Daoy (cell line): ENCODE results near the gene CSTF2T. TPM values are rescaled to one million over a fixed set of nuclear protein-coding genes. Genes with fewer than 3 reads are reported as not detected.

Experiments used
- DNase-seq: peaks from one replicate; pipeline ENCODE4 v3.0.0-alpha.2; 2015; ENCODE audit warnings: low read depth
- total RNA-seq: library from RNA; depleted of rRNA; stranded (reverse); fragments of >200 nt; shearing (Covaris generic); gene quantifications from 2 replicates; pipeline ENCODE4 v1.2.3, GENCODE V29; 2014; rRNA removed

Gene CSTF2T, protein sequence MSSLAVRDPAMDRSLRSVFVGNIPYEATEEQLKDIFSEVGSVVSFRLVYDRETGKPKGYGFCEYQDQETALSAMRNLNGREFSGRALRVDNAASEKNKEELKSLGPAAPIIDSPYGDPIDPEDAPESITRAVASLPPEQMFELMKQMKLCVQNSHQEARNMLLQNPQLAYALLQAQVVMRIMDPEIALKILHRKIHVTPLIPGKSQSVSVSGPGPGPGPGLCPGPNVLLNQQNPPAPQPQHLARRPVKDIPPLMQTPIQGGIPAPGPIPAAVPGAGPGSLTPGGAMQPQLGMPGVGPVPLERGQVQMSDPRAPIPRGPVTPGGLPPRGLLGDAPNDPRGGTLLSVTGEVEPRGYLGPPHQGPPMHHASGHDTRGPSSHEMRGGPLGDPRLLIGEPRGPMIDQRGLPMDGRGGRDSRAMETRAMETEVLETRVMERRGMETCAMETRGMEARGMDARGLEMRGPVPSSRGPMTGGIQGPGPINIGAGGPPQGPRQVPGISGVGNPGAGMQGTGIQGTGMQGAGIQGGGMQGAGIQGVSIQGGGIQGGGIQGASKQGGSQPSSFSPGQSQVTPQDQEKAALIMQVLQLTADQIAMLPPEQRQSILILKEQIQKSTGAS
- total RNA-seq: 16.9 and 17.9 TPM in 2 replicates

DNA sequence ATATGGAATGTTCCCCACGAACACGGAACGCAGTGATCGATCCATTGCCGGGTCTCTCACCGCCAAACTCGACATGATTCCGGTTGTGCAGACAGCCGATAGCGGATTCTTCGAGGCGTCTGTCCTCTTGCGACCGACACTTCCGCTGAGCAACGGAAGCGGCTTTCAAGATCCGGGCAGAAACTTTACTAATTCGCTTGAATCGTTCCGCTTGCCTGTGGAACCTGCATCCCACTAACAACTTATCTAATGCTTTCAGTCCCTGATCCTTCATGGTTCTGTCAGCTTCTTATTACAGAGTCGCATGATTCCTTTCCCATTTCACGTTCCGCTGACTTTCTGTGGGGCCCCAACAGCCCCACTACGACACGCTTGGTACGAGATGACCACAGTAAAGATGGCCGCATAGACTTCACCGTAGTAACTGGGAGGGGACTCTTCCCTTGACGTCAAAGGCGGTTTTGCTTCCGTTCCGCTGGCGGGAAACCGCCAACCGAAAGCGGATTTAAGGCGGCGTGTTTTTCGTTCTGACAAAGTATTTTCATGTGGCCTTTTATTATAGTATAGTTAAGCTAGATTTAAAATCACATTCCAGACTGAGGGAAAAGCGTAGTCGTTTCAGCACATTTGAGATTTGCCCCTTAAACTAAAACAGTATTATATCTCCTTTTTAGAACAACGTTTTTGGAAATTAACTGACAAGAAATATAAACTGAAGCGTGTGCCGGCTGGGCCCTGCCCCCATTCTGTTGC is at the start of gene CSTF2T:
TSS of gene CSTF2T (minus strand) at position 121 of the 753 bp plus-strand sequence. CDS start at position 75, 46 bp downstream.
- peak; percentile 90 for DNase-seq

GRCh38 chr10:51748959-51749358 is 49.6 kb upstream of the CSTF2T start:
- DNase-seq: no peak

DNA sequence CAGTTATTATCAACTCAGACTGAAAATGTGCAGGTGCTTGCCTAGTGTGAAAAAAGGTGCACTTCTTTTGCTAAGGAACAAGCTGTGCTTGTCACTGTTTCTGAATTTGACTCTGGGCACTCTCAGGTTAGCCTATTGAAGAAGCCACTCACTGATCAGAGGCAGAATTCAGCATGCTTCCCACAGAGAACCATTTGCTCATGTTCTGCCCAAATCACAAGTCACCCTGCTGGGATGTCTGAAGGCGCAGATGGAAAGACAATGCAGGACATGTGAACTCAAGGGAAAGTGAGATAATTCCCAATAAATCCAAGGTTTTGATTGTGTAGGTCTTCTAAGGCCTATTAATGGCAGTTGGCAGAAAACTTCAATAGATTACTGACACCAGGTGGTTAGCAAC is 47.8 kb upstream of the CSTF2T start:
- DNase-seq: no peak

GRCh38 chr10:51745397-51745796 is 46.0 kb upstream of the CSTF2T start:
- no peak for DNase-seq

DNA sequence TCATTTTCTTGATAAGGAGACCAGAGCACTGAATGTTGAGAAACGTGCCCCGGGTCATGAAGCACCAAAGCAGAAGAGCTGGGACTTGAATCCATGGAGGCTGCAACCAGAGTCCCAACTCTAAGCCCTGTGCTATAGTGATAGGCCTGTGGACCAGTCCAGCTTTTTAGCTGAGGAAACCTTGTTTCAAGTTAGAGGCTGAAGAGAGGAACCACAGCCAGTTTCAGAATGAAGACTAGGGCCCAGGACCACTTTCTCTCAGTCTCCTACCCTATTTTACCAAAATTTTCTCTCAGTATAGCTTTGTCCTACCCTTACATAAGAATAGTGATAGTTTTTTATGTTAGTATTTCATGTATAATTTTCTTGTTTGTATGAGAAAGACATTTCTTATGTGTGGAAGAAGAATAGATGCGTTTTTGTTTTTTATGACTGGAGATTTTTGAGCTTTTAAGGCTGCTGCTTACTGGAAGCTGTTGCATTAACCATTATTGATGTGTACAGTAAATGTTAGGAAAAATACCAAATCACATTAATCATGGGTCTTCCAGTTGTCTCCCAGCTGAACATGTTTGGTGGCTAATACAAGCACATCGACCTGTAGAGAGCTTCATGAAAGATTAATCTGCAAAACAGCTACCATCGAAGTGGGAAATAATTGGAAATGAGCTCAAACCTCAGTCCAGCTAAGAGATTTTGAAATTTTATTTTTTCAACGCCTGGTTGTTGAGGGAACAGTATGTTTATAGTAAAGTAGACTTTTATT is 45.0 kb upstream of the CSTF2T start:
- DNase-seq: no peak

- DNase-seq: no peak
Observed at GRCh38 chr10:51743146-51743545, 43.8 kb upstream of the CSTF2T start.

- DNase-seq: no peak
Observed at GRCh38 chr10:51733057-51733456, 33.7 kb upstream of the CSTF2T start.

GRCh38 chr10:51729822-51730555 is 30.6 kb upstream of the CSTF2T start:
- DNase-seq: no peak

DNA sequence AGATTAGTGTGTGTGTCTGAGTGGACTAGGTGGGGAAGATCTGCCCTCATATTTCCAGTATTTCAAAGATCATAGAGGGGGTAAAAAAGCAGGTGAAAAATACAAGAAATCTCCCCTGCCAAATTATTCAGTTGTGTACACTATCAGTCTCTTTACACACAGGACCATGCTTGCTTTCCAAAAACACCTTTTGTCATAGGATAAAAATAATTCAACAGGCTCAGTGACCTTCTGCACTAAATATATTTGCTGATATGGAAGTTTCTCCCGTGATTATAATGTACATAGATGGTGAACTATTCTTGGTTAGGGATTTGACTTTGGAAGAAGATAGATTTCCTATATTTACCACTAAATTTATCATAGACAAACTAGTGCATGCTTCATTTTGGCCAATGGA is 24.6 kb upstream of the CSTF2T start:
- DNase-seq: no peak

GRCh38 chr10:51718804-51719291 is 19.5 kb upstream of the CSTF2T start:
- DNase-seq: peak; percentile 32

DNA sequence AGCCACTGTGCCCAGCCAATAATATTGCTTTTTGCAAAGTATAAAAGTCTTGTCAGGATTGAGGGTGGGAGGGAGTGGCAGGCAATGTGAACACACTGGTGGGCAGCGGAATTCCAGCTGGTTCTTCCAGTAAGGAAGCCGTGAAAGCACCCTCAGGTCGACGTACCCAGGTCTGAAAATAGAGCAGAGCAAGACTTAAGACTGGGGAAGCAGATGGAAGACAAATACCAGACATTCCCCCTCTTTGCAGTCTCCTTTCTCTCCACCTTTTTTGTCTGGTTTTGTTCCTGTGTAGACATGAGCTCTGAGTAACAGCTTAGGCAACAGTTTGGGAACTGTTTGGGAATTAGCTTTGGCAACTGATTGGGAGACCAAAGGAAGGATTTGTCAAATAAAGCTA is 17.6 kb upstream of the CSTF2T start:
- DNase-seq: no peak

GRCh38 chr10:51711519-51711891 is 12.1 kb upstream of the CSTF2T start:
- no peak for DNase-seq

GRCh38 chr10:51709324-51709972 is 10.1 kb upstream of the CSTF2T start:
- DNase-seq: no peak

DNA sequence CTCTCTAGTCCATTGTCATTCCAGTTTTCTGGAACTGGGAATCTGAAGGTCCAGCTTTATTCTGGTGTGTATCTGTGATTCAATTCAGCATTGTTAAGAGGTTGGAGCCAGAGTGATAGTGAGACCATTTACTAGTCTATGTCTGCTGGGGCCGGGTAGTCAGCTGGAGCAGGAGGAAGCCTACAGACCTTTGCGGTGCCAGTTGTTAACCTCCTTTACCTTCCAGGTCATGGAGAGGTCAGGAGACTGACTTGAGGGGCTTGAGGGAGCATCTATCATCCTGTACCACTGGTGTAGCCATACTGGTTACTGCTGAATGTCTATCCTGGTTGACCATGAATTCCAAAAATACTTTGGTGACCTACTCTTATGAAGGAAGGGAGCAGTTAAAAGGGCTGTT is 9.2 kb upstream of the CSTF2T start:
- DNase-seq: no peak

- no peak for DNase-seq
Observed at GRCh38 chr10:51707821-51708424, 8.5 kb upstream of the CSTF2T start.

- DNase-seq: no peak
Observed at GRCh38 chr10:51707392-51707791, 8.0 kb upstream of the CSTF2T start.

DNA sequence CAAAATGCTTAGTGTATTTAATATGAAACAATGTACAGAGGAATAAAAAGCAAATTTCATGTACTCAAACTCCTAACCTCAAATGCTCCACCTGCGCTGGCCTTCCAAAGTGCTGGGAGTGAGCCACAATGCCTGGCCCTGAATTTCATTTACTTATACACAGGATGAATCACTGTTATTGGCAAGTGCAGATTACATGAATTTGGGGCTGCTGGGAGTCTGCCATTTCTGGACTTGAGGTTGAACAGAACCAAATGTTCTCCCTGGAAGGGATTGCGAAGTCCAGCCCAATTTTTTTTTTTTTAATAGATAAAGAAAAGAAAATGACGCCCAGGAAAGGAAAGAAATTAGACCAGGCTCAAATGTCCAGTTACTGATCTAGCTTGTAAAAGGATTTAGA is 6.8 kb upstream of the CSTF2T start:
- no peak for DNase-seq

GRCh38 chr10:51705774-51706173 is 6.4 kb upstream of the CSTF2T start:
- DNase-seq: no peak

DNA sequence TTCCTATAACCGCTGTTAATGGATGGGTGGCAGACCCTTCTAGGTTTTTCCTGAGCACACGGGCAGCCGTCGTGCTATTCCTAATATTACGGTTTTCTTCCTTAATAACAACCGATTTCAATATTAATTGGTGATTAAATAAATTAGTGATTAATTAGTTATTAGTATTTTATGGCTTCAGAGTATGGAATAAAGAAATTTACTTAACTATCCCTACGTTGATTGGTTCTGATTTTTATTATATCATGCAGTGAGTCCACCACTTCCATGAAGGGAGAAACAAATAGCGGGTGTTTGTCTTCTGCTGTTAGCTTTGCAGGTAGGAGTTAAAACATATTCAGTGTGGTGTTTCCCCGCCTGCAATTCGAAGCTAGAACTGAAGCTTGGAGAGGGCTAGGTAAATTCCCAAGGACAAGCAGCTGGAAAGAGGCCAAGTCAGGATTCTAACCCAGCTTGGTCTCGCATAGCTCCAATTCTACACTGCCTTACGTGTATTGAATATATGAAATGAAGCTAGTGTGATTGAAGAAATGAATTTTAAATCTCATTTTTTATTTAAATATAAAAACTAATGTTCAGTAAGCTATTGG is 928 bp upstream of the CSTF2T start:
- peak; percentile 17 for DNase-seq

GRCh38 chr10:51699145-51699474 is 285 bp downstream of the CSTF2T start:
- no peak for DNase-seq
